ENCODE measurements around the gene RAB11A.

- TF ChIP-seq CTCF (conservative IDR thresholded peaks at IDR 0.05 in 1 of 2, IDR thresholded peaks at IDR 0.05 in 1 of 2; ENCODE audit: low read depth in 1 of 2, low read length in 2 of 2) (no peak), EZH2 (IDR thresholded peaks at IDR 0.05; ENCODE audit: low read length, missing control alignments) (no peak)
Measured at GRCh38 chr15:65837301-65838294, 31.7 kb upstream of the RAB11A start.

Data from fibroblast of lung (primary cell).